Testis (tissue), 3 donors: Measurements from ENCODE around the gene SYNDIG1. TPM values are rescaled to one million over a fixed set of nuclear protein-coding genes. Genes with fewer than 3 reads are reported as not detected.

ENCODE experiments used
- DNase-seq: peaks from one replicate; pipeline ENCODE4 v3.0.0-alpha.2; 2019
- H3K27ac ChIP-seq, 2 donors: fragments of 200-600 bp; sonication (generic); one replicate each; pipeline ENCODE4 v1.5.1; 2019
- H3K27me3 ChIP-seq: fragments of 200-600 bp; sonication (generic); one replicate; pipeline ENCODE4 v1.5.1; 2019
- H3K36me3 ChIP-seq: fragments of 200-600 bp; sonication (generic); one replicate; pipeline ENCODE4 v1.5.1; 2017; ENCODE audit warnings: low read depth; ENCODE audit errors: missing control alignments
- H3K4me1 ChIP-seq: fragments of 200-600 bp; sonication (generic); one replicate; pipeline ENCODE4 v1.5.1; 2019
- H3K4me3 ChIP-seq, 2 donors: fragments of 200-600 bp; sonication (generic); one replicate each; pipeline ENCODE4 v1.5.1; 2017 to 2019
- H3K9me3 ChIP-seq: fragments of 200-600 bp; sonication (generic); one replicate; pipeline ENCODE4 v1.5.1; 2017
- CTCF ChIP-seq, 3 experiments: fragments of 450-650 bp in 2 of 3; fragments of 200-600 bp in 1 of 3; sonication (generic) in 1 of 3; IDR thresholded peaks; one replicate each; pipeline ENCODE4 v1.5.1; 2016 to 2019; ENCODE audit warnings: antibody characterized with exemption in 3 of 3, mild to moderate bottlenecking in 2 of 3, moderate library complexity in 1 of 3
- POLR2A ChIP-seq: fragments of 450-650 bp; IDR thresholded peaks from one replicate; pipeline ENCODE4 v1.6.1; 2017; ENCODE audit warnings: antibody characterized with exemption, mild to moderate bottlenecking, moderate library complexity
- WGBS, 2 donors: methylation state at CpG; one replicate each; pipeline ENCODE4 v1.1.5; 2018; 5-methylcytosine and 5-hydroxymethylcytosine counted together
- intact Hi-C: fragments of 100-400 bp; cut with DNase I; formaldehyde crosslinking; loops from one replicate; pipeline ENCODE4 v1.15.1; 2023; ENCODE audit warnings: low total_unique reads
- polyA plus RNA-seq: library from polyadenylated mRNA; stranded (reverse); fragments of 350-450 nt; fragmentation: Illumina TruSeq; extraction: RNeasy Lipid Tissue Mini Kit (QIAGEN cat#74804); gene quantifications from one replicate; pipeline ENCODE4 v1.2.3, GENCODE V29; 2014; ENCODE audit warnings: low read depth, low replicate concordance; ENCODE audit not compliant: insufficient read depth
- total RNA-seq, 2 donors: library from RNA; depleted of rRNA; stranded (reverse); fragments of >200 nt; gene quantifications; one replicate each; pipeline ENCODE4 v1.2.3, GENCODE V29; 2016

SYNDIG1 gene
- total and polyA plus RNA-seq, 3 donors from 2014 or later = 2.1 to 3.2 (median 2.8) TPM

GRCh38 chr20:24575811-24576210 is 106.4 kb downstream of the SYNDIG1 start:
- TF ChIP-seq POLR2A (no peak), CTCF (IDR thresholded peaks at IDR 0.05) (no peak)
- intact Hi-C loops = no loop called here
- Histone ChIP-seq H3K27me3 (no peaks in the 10 kb centered on the region), H3K9me3 (no peaks in the 10 kb centered on the region), H3K4me3 (no peak overlapping the region), H3K4me1 (no peaks in the 10 kb centered on the region), H3K36me3 (no peaks in the 10 kb centered on the region), H3K27ac (no peak overlapping the region)
- DNase-seq = no peak
- 74 to 81% methylated on average over 4 of the region's 4 CpGs for WGBS, 2 donors

- WGBS, 2 donors = 86 to 93% methylated on average over 11 of the region's 11 CpGs
- Histone ChIP-seq H3K4me3 (no peak overlapping the region), H3K4me1 (no peaks in the 10 kb centered on the region), H3K27me3 (no peaks in the 10 kb centered on the region), H3K36me3 (no peaks in the 10 kb centered on the region), H3K27ac (no peak overlapping the region), H3K9me3 (no peaks in the 10 kb centered on the region)
- DNase-seq = no peak
- intact Hi-C loops = no loop called here
- no peak for TF ChIP-seq CTCF (IDR thresholded peaks at IDR 0.05)
- TF ChIP-seq POLR2A = no peak
These were observed 107.0 kb downstream of the SYNDIG1 start for GRCh38 chr20:24576447-24576846.

GRCh38 chr20:24577271-24577909 is 108.0 kb downstream of the SYNDIG1 start:
- Histone ChIP-seq H3K36me3 (no peaks in the 10 kb centered on the region), H3K27ac (no peak overlapping the region), H3K4me3 (no peak overlapping the region), H3K4me1 (no peaks in the 10 kb centered on the region), H3K27me3 (no peaks in the 10 kb centered on the region), H3K9me3 (no peaks in the 10 kb centered on the region)
- WGBS, 2 donors = 81 to 82% methylated on average over 6 to 10 of the region's 10 CpGs
- TF ChIP-seq POLR2A = no peak
- no peak for TF ChIP-seq CTCF (IDR thresholded peaks at IDR 0.05)
- no peak for DNase-seq
- intact Hi-C loops = no loop called here

GRCh38 chr20:24578567-24579415 is 109.4 kb downstream of the SYNDIG1 start:
- Histone ChIP-seq H3K4me3 (no peak overlapping the region), H3K27ac (no peak overlapping the region), H3K9me3 (no peaks in the 10 kb centered on the region), H3K4me1 (no peaks in the 10 kb centered on the region), H3K27me3 (no peaks in the 10 kb centered on the region), H3K36me3 (no peaks in the 10 kb centered on the region)
- WGBS, 2 donors = 82% methylated on average over 19 of the region's 19 CpGs
- intact Hi-C loops = no loop called here
- no peak for TF ChIP-seq POLR2A
- no peak for TF ChIP-seq CTCF (IDR thresholded peaks at IDR 0.05)
- no peak for DNase-seq
